Measurements from ENCODE around the gene LRP10.

The LRP10 gene

DNA sequence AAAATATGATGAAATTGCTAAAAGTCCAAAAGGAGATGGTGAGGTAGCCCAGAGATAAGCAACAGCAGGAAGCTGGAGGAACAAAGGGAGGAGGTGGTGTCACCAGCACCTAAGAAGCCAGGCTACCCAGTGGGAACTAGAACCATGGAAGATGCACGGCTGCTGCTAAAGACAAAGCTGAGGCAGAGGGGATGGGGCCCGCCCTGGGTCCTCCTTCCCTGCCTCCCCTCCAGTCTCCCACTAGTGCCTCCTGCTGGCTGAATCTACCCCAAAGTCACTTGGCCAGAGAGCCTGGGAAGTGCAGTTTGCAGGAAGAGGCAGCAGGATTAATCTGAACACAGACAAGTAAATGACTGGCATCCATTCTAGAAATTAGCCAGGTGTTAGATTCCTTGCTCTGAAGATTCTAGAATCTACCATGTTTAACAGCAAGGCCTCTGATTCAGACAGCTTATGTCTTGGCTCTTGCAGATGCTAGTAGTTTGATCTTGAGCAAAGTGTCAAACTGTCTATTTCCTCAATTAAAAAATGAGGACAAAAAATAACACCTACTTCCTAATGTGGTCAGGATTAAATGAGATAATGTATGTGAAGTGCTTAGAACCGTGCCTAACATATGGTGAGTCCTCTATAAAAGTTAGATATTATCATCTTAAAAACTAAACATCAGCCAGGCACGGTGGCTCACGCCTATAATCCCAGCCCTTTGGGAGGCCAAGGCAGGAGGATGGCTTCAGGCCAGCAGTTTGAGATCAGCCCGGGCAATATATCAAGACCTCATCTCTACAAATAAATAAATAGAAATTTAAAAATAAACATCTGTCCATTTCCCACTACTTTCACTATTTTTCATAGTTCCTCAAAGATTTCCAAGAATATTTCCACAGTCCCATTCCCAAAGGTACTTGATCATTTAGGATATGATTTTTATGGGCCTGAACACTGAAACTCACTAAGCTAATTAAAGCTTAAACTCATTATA is 5.8 kb upstream of the LRP10 start:
- DNase-seq = no peak

DNA sequence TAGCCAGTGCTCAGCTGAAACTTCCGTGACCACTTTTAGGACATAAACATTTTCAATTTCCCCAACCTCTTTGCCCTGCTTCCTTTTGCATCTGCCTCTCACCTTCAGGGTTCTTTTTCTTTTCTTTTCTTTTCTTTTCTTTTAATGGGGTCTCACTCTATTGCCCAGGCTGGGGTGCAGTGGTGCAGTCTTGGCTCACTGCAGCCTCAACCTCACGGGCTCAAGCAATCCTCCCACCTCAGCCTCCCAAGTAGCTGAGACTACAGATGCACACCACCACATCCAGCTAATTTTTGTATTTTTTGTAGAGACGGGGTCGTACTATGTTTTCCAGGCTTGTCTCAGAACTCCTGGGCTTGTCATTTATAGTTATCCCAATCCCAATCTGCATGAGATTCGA is 4.7 kb upstream of the LRP10 start:
- no peak for DNase-seq

DNA sequence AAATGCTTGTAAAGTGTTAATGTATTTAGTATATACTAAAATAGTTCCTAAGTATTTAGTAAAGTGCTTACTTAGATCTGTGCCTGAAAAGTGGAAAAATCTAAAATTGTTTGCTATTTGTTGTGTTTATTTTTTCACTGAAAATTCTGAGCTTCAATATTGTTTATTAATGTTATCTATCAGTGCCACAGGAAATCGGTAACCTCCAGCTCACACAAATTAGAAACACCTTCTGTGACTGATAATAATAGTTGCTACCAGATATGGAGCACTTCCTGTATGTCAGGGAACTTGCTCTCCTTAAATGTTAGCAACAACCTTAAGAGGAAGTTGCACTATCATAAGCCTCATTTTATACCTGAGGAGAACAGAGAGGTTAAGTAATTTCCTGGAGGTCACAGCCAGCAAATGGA is 723 bp upstream of the LRP10 start:
- no peak for DNase-seq

DNA sequence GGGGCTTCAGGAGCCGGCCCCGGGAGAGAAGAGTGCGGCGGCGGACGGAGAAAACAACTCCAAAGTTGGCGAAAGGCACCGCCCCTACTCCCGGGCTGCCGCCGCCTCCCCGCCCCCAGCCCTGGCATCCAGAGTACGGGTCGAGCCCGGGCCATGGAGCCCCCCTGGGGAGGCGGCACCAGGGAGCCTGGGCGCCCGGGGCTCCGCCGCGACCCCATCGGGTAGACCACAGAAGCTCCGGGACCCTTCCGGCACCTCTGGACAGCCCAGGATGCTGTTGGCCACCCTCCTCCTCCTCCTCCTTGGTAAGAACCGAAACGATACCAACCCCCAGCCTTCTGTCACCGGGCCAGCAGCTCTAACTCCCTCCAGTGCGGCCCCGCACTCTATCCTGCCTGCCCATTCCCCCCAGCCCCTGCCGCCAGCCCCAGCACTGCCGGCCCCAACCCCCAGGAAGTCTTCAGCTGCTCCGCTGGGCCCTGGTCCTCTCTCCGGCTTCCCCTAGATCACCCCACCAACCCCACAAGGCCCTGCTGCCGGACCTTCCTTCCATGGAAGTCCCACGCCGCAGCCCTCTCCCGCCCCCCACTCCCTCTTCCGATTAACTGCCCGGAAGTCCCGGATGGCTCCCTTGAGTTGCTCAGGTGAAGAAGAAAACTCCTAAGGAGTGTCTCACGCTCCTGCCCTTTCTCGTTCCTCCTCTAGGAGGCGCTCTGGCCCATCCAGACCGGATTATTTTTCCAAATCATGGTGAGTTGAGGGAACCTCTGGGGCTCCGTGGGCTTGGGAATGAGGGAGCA is 693 bp downstream of the LRP10 start:
- peak; percentile 89 for DNase-seq

DNA sequence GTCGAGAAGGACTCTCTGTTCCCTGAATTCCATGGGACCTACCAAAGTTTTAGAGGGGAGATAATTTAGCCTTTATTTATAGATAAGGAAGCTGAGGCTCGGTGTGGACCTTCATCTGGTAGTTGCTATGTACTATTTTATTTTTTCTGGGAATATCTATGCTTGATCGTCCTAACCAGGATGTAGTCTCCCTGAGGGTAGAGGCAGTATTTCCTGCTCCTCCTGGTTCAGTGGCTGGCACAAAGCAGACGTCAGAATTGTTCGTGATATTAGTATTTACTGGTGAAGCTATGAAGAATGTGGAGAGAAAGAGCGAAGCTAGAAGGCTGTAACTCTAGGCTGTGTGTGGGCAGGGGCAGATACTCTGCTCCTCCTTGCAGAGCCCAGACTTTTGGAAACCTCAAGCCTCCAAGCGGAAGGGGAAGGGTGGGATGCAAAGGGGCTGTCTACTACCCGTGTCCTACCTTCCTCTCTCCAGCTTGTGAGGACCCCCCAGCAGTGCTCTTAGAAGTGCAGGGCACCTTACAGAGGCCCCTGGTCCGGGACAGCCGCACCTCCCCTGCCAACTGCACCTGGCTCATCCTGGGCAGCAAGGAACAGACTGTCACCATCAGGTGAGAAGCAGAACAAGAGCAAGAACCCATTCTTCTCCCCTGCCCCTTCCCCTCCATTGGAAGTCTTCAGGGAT is 1.4 kb downstream of the LRP10 start:
- no peak for DNase-seq

DNA sequence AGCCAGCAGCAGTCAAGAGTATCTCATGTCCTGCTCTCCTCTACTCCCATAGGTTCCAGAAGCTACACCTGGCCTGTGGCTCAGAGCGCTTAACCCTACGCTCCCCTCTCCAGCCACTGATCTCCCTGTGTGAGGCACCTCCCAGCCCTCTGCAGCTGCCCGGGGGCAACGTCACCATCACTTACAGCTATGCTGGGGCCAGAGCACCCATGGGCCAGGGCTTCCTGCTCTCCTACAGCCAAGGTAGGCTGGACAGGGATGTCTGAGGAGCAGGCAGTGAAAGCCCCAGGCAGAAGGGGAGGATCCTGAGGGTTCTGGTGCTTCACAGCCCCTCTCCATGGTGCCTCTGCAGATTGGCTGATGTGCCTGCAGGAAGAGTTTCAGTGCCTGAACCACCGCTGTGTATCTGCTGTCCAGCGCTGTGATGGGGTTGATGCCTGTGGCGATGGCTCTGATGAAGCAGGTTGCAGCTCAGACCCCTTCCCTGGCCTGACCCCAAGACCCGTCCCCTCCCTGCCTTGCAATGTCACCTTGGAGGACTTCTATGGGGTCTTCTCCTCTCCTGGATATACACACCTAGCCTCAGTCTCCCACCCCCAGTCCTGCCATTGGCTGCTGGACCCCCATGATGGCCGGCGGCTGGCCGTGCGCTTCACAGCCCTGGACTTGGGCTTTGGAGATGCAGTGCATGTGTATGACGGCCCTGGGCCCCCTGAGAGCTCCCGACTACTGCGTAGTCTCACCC is 3.6 kb downstream of the LRP10 start:
- DNase-seq = no peak

DNA sequence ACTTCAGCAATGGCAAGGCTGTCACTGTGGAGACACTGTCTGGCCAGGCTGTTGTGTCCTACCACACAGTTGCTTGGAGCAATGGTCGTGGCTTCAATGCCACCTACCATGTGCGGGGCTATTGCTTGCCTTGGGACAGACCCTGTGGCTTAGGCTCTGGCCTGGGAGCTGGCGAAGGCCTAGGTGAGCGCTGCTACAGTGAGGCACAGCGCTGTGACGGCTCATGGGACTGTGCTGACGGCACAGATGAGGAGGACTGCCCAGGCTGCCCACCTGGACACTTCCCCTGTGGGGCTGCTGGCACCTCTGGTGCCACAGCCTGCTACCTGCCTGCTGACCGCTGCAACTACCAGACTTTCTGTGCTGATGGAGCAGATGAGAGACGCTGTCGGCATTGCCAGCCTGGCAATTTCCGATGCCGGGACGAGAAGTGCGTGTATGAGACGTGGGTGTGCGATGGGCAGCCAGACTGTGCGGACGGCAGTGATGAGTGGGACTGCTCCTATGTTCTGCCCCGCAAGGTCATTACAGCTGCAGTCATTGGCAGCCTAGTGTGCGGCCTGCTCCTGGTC is 4.3 kb downstream of the LRP10 start:
- DNase-seq = no peak

DNA sequence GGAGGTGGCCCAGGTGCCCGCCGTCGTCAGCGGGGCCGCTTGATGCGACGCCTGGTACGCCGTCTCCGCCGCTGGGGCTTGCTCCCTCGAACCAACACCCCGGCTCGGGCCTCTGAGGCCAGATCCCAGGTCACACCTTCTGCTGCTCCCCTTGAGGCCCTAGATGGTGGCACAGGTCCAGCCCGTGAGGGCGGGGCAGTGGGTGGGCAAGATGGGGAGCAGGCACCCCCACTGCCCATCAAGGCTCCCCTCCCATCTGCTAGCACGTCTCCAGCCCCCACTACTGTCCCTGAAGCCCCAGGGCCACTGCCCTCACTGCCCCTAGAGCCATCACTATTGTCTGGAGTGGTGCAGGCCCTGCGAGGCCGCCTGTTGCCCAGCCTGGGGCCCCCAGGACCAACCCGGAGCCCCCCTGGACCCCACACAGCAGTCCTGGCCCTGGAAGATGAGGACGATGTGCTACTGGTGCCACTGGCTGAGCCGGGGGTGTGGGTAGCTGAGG is 5.5 kb downstream of the LRP10 start:
- no peak for DNase-seq

DNA sequence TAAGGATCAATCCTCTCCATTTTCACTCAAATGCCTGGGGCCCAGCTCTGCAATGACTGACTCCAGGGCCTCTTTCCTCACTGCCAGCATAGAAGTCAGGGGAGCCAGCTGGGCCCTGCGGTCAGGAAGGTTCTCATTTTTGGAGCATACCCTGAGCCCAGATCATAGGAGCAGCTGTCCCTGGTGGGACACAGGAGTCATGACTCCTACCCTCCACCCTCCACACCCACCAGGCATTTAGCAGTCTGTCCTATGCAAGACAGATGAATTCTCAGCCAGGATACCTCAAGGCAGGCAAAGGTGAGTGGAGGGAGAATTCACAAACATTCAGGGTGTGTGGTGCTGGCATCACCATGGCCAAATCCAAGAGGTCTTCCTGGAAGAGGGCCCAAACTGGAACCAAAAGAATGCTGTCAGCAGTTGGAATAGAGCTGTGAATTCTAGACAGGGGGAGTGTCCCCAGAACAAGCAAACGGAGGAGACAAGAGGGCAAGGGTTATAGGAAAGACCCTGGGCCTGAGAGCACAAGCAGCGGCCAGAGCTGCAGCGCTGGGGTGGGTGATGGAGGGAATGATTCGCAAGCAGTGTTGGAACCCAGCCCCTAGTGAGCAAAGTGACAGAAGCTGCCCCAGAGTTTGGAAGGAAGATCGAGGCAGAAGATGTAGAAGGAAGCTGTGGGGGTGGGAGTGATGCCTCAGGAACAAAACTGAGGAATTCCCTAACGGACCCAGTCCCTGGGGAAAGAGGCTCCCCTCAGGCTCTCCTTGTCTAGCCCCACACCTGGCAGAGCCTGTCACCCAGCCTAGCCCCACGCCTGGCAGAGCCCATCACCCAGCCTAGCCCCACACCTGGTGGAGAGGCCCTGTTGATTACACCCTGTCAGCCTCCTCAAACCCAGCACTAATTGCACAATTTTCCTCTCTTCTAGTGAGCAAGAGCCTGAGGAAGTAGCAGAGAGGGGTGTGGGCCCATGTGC is 7.0 kb downstream of the LRP10 start:
- no peak for DNase-seq

DNA sequence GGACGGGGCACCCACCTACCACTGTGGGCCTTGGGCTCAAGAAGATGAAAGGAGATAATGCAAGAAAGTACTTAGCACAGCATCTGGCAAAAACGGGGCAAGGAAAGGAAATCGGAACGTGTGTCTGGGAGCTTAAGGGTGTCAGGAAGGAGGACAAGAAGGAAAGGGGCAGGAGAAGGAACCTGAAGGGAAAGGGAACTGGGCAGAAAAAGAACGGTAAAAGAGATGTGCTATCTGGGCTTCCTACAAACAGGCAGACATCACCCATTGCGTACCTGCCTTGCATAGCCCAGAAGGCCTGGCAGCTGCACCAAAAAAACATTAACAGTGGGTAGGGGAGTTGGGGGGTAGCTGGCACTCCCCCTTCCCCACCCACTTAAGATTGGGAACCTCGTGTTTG is 10.5 kb downstream of the LRP10 start:
- DNase-seq = no peak

DNA sequence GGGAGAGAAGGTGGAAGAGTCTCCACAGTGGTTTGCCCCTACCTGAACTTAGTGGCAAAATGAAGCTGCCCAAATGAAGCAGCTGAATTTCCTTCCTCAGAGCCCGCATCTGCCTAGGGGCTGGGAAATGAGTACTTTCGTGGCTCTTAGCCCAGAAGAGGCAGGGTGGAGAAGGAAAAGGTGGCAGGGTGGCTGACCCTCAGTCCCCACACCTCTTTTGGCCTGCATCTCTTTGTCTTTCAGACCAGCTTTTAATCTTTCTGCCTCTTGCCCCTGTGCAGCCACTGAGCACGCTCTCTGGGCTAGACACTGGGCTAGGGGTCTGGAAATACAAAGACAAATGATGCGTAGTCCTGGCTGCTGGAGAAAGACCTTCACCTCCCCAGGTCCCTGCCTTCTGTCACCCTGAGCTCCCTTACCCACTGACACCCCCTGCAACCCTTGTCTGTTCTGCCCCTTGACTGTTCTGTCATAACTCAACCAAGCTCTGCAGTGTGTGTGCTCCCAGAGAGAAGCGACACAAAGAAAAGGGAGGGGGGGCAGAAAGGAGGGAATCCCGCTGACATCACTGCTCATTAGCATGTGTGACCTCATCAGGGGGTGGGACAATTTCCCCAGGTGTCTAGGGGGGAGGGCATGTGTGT is 11.1 kb downstream of the LRP10 start:
- DNase-seq = peak; percentile 17

DNA sequence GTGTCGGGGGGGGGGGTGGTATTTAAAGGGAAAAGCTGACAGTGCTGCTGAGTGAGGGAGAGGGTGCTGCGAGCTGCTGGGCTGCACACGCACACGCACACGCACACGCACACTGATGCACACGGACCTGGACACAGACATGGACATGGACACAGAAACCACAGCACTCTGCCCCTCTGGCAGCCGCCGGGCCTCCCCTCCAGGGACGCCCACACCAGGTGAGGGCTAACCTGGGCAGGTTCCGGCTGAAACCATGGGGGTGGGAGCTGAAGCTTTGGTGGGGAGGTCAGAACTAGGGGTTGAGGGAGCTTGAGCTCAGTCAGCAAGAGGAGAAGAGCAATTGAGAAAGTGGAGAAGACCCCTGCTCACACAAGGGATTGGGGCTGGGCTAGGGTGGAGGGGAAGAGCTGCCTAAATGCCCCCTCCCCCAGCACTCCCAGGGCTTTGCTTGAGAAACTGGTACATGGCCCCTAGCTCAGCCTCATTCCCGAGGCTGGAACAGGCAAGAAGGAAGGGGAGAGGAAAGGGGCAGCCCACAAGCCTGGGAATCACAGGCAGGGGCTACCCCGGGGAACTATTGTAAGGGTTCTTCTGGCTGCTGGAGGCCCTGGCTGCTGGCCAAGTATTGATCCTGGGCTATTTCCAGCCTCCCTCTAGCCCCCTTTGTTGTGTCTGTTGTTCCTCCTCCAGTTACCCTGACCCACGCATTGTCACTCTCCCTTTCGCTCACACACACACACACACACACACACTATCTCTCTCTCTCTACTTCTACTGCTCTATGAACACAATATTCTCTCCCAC is 11.8 kb downstream of the LRP10 start, which contains the start of gene REM2:
Gene REM2, plus strand, starts transcription at position 50 of the 804 bp plus-strand sequence. Its CDS starts 66 bp downstream, at position 116.
- no peak for DNase-seq

DNA sequence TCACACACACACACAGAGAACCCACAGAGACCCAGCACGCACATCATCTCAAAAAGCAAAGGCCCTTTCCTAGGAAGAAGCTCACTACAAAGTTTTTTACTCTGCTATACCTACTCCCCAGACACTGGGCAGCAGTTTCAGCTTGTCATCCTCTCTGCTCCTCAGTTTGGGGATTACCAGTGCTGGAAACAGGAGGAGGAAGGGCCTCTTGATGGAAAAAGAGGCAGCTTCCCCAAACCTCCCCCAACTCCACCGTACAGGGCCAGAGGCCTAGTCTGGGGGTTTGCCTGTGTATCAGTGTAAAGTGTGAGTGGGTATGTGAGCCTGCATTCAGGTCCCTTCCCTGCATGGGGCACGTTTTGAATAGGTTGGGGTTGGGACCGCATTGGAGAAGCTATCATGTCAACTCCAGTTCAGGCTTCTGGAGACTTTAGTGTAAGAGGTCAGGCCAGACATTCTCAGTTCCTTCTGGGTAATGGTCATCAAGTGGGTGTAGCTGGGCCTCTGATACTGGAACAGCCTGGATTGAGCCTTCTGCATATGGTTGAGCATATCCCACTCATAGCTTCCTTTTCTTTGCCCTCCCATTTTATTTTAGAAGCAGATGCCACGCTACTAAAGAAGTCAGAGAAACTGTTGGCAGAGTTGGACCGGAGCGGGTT is 12.7 kb downstream of the LRP10 start:
- no peak for DNase-seq

DNA sequence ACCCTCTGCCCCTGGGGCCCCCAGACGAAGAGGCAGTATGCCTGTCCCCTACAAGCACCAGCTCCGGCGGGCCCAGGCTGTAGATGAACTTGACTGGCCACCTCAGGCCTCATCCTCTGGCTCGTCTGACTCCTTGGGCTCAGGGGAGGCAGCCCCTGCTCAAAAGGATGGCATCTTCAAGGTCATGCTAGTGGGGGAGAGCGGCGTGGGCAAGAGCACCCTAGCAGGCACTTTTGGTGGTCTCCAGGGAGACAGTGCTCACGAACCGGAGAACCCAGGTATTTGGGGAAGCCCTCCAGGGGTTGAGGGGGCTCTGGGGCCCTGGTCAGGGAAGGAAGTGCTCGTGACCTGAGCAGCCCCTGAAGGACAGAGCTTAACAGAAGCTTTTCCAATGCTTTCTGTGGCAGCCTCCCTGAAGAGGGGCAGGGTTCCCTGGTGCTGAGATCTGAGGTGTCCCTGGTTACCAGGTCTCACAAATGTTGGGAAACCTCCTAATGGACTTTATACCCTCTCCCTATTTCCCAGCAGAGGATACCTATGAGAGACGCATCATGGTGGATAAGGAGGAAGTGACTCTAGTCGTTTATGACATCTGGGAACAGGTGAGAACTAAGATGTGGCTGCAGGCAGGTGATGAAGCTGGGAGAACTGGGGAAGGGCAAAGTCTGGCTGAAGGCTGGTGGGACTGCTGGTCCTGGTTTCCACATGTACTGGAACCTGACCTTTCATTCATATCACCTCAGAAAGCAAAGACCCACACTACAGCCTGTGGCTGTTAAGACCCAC is 13.4 kb downstream of the LRP10 start:
- no peak for DNase-seq

DNA sequence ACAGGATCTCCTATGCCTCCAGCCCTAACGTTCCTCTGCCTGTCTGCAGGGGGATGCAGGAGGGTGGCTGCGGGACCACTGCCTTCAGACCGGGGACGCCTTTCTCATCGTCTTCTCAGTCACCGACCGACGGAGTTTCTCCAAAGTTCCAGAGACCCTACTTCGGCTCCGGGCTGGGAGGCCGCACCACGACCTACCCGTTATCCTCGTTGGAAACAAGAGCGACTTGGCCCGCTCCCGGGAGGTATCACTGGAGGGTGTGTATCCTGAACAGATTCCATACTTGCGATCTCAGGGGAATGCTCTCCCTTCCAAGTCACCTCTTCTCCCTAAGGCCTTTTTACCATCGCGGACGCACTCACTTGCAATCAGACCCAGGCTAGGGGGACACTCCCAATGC is 14.4 kb downstream of the LRP10 start:
- DNase-seq = no peak

DNA sequence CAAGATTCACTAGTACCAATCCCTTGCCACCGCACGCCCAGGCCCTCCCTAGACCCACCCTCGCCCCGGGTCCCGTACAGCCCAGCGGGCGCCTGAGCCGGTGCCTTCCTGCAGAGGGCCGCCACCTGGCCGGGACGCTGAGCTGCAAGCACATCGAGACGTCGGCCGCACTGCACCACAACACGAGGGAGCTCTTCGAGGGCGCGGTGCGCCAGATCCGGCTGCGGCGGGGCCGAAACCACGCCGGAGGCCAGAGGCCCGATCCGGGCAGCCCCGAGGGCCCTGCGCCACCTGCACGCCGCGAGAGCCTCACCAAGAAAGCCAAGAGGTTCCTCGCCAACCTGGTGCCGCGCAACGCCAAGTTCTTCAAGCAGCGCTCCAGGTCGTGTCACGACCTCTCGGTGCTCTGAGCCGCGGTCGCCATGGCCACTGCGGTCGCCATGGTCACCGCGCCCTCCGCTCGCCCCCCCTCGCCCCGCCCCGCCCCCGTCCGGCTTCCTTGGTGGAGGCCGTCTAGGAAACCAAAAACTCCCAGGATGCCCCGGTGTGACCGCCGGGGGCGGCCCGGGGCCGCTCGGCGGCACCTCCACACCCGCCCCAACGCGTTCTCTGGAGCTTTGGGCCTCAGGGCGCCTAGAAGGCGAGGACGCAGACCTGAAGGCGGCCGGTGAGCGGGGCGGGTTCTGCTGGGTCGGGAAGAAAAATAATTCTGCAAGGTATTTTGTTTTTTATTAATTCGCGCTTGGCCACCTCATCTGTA is 15.1 kb downstream of the LRP10 start:
- DNase-seq = peak; percentile 57

All from kidney glomerular epithelial cell (primary cell).